Activated naive CD4-positive, alpha-beta T cell treated with anti-CD3 and anti-CD28 coated beads, Interleukin-2, amount 50 U/mL, for 72 hours (primary cell): ENCODE results near the gene RERE. TPM values are rescaled to one million over a fixed set of nuclear protein-coding genes. Genes with fewer than 3 reads are reported as not detected.
"Not testable (repeated sequence)": the region's sequence is repeated elsewhere in the genome, so short reads cannot be mapped to it uniquely, and the experiment has no call there.

Source experiments
- ATAC-seq, 2 donors: fragments of 150-1000 bp; cut with Tn5 transposase; 2 replicates each; pipeline ENCODE4 v1.10.0; 2021; ENCODE audit warnings: mild to moderate bottlenecking in 2 of 2, moderate library complexity in 2 of 2
- DNase-seq, 2 donors: peaks; one replicate each; pipeline ENCODE4 v3.0.0; 2021 to 2022; ENCODE audit warnings: low spot score in 2 of 2
- H3K27ac Mint-ChIP-seq, 2 donors: one replicate each; pipeline ENCODE4 v1.8.0; 2022; ENCODE audit warnings: mild to moderate bottlenecking in 2 of 2, mixed read lengths in 2 of 2
- H3K36me3 Mint-ChIP-seq, 2 donors: one replicate each; pipeline ENCODE4 v1.8.0; 2022; ENCODE audit warnings: mixed read lengths in 2 of 2
- H3K9me3 Mint-ChIP-seq, 2 donors: one replicate each; pipeline ENCODE4 v1.8.0; 2022; ENCODE audit warnings: mixed read lengths in 2 of 2
- total RNA-seq, 2 donors: library from RNA; stranded (reverse); gene quantifications; one replicate each; pipeline ENCODE4 v1.2.3, GENCODE V29; 2022

Gene RERE
- total RNA-seq, 2 donors from 2014 or later = 51.8 to 72.1 TPM

GRCh38 chr1:8450312-8450711 lies 367.1 kb downstream of the RERE start:
- Mint-ChIP-seq H3K36me3 (peaks cover 0 to 20% of the 10 kb centered on the region in 2 donors), H3K9me3 (peaks cover 0 to 4% of the 10 kb centered on the region in 2 donors), H3K27ac (no peak overlapping the region)
- ATAC-seq = no peak
- DNase-seq = no peak

- Mint-ChIP-seq H3K36me3 (peaks cover 4 to 20% of the 10 kb centered on the region in 2 donors), H3K27ac (no peak overlapping the region), H3K9me3 (peaks cover 0 to 4% of the 10 kb centered on the region in 2 donors)
- ATAC-seq = peak; percentile 65 to 87
- DNase-seq = no peak
Measured at GRCh38 chr1:8448911-8449661, 368.4 kb downstream of the RERE start.

GRCh38 chr1:8448505-8448904 lies 368.9 kb downstream of the RERE start:
- peaks cover 6 to 20% of the 10 kb centered on the region in 2 donors for H3K36me3 Mint-ChIP-seq
- H3K27ac Mint-ChIP-seq, H3K9me3 Mint-ChIP-seq, DNase-seq: not testable (repeated sequence)
- ATAC-seq = peak in 1 of 2 donors; percentile 9

- no peak for DNase-seq
- no peak for ATAC-seq
- Mint-ChIP-seq H3K36me3 (peaks cover 8 to 22% of the 10 kb centered on the region in 2 donors), H3K27ac (no peak overlapping the region), H3K9me3 (peaks cover 0 to 4% of the 10 kb centered on the region in 2 donors)
Measured at GRCh38 chr1:8447616-8448150, 369.8 kb downstream of the RERE start.

- not testable (repeated sequence) for DNase-seq, H3K9me3 Mint-ChIP-seq
- Mint-ChIP-seq H3K27ac (peak overlapping the region in 1 of 2 donors; percentile 33), H3K36me3 (peaks cover 11 to 27% of the 10 kb centered on the region in 2 donors)
- ATAC-seq = peak in 1 of 2 donors; percentile 62
Measured at GRCh38 chr1:8446119-8446518, 371.3 kb downstream of the RERE start.

GRCh38 chr1:8443558-8444194 lies 373.8 kb downstream of the RERE start:
- H3K27ac Mint-ChIP-seq = no peak overlapping the region
- DNase-seq (no peak), ATAC-seq (peak in 1 of 2 donors; percentile 35)
- peaks cover 0 to 4% of the 10 kb centered on the region in 2 donors for H3K9me3 Mint-ChIP-seq
- H3K36me3 Mint-ChIP-seq = peaks cover 11 to 24% of the 10 kb centered on the region in 2 donors

- Mint-ChIP-seq H3K9me3 (no peaks in the 10 kb centered on the region), H3K36me3 (peaks cover 7 to 11% of the 10 kb centered on the region in 2 donors), H3K27ac (no peak overlapping the region)
- ATAC-seq = no peak
- DNase-seq = no peak
Measured at GRCh38 chr1:8441426-8441825, 376.0 kb downstream of the RERE start.

- no peak for DNase-seq
- ATAC-seq = no peak
- H3K27ac Mint-ChIP-seq = peak overlapping the region in 1 of 2 donors; percentile 45
- H3K9me3 Mint-ChIP-seq = no peaks in the 10 kb centered on the region
- peaks cover 7 to 8% of the 10 kb centered on the region in 2 donors for H3K36me3 Mint-ChIP-seq
Measured at GRCh38 chr1:8439015-8439702, 378.3 kb downstream of the RERE start.

GRCh38 chr1:8438489-8438888 lies 379.0 kb downstream of the RERE start:
- no peak overlapping the region for H3K27ac Mint-ChIP-seq
- ATAC-seq = no peak
- no peak for DNase-seq
- H3K9me3 Mint-ChIP-seq = no peaks in the 10 kb centered on the region
- peaks cover 6 to 7% of the 10 kb centered on the region in 2 donors for H3K36me3 Mint-ChIP-seq

GRCh38 chr1:8437347-8437746 lies 380.1 kb downstream of the RERE start:
- Mint-ChIP-seq H3K9me3 (no peaks in the 10 kb centered on the region), H3K36me3 (peaks cover 0 to under 1% of the 10 kb centered on the region in 2 donors), H3K27ac (no peak overlapping the region)
- ATAC-seq (no peak), DNase-seq (no peak)

- no peak overlapping the region for H3K27ac Mint-ChIP-seq
- no peaks in the 10 kb centered on the region for H3K9me3 Mint-ChIP-seq
- DNase-seq (no peak), ATAC-seq (no peak)
- H3K36me3 Mint-ChIP-seq = peaks cover 0 to 5% of the 10 kb centered on the region in 2 donors
Measured at GRCh38 chr1:8435569-8436071, 381.8 kb downstream of the RERE start.

- Mint-ChIP-seq H3K27ac (no peak overlapping the region), H3K36me3 (peaks cover 0 to 6% of the 10 kb centered on the region in 2 donors), H3K9me3 (no peaks in the 10 kb centered on the region)
- ATAC-seq = no peak
- no peak for DNase-seq
Measured at GRCh38 chr1:8434101-8434500, 383.3 kb downstream of the RERE start.

- no peak for DNase-seq
- no peak for ATAC-seq
- Mint-ChIP-seq H3K36me3 (peaks cover 0 to 16% of the 10 kb centered on the region in 2 donors), H3K27ac (no peak overlapping the region), H3K9me3 (peaks cover 0 to 1% of the 10 kb centered on the region in 2 donors)
Measured at GRCh38 chr1:8431784-8432183, 385.7 kb downstream of the RERE start.

- peaks cover 0 to 23% of the 10 kb centered on the region in 2 donors for H3K36me3 Mint-ChIP-seq
- H3K9me3 Mint-ChIP-seq = peaks cover 0 to 5% of the 10 kb centered on the region in 2 donors
- DNase-seq (no peak), ATAC-seq (peak in 1 of 2 donors; percentile 31)
- peak overlapping the region; percentile 25 to 81 for H3K27ac Mint-ChIP-seq
Measured at GRCh38 chr1:8431019-8431418, 386.4 kb downstream of the RERE start.

GRCh38 chr1:8430476-8430875 lies 387.0 kb downstream of the RERE start:
- peaks cover 0 to 24% of the 10 kb centered on the region in 2 donors for H3K36me3 Mint-ChIP-seq
- peaks cover 0 to 5% of the 10 kb centered on the region in 2 donors for H3K9me3 Mint-ChIP-seq
- DNase-seq (no peak), ATAC-seq (peak; percentile 44 to 76)
- peak overlapping the region; percentile 61 to 81 for H3K27ac Mint-ChIP-seq

GRCh38 chr1:8429549-8430110 lies 387.8 kb downstream of the RERE start:
- DNase-seq (no peak), ATAC-seq (no peak)
- H3K27ac Mint-ChIP-seq = peak overlapping the region in 1 of 2 donors; percentile 81
- H3K9me3 Mint-ChIP-seq = peaks cover 0 to 5% of the 10 kb centered on the region in 2 donors
- H3K36me3 Mint-ChIP-seq = peaks cover under 1 to 33% of the 10 kb centered on the region in 2 donors
